Measurements from ENCODE around the gene SGMS1.

The SGMS1 gene

DNA sequence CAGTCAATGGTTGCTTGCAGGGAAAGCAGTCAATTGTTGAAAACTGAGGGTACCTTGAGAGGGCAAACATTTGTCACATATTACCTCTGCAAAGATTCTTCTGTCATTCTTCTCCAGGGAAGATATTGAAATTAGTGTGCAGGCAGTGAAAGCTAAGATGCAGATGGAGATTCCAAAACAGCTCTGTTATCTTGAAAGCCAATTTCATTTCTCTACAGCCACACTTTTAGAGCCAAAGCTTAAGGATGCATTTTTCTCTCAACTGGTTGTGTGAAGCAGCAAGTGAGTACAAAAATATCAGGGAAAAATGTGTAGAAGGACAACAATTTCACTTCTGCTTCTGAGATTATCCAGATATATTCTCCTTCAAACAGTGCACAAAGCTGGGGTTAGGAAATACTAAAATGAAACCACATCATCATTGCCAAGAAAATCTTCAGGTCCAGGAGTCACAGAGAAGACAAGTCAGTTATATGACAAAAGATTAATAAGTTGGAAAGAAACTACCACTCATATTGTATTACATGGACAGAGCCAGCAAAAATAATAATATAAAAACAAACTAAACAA, 16.3 kb downstream of the SGMS1 start:
- no peak overlapping the region for H3K4me3 ChIP-seq (replicated peaks; ENCODE audit: low read depth, low read length)
- TF ChIP-seq, protein P1, sequence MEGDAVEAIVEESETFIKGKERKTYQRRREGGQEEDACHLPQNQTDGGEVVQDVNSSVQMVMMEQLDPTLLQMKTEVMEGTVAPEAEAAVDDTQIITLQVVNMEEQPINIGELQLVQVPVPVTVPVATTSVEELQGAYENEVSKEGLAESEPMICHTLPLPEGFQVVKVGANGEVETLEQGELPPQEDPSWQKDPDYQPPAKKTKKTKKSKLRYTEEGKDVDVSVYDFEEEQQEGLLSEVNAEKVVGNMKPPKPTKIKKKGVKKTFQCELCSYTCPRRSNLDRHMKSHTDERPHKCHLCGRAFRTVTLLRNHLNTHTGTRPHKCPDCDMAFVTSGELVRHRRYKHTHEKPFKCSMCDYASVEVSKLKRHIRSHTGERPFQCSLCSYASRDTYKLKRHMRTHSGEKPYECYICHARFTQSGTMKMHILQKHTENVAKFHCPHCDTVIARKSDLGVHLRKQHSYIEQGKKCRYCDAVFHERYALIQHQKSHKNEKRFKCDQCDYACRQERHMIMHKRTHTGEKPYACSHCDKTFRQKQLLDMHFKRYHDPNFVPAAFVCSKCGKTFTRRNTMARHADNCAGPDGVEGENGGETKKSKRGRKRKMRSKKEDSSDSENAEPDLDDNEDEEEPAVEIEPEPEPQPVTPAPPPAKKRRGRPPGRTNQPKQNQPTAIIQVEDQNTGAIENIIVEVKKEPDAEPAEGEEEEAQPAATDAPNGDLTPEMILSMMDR (IDR thresholded peaks at IDR 0.05; ENCODE audit: low read depth, low read length, missing control alignments): no peak
- no peak for DNase-seq (ENCODE audit: extremely low read depth, low read depth)

DNA sequence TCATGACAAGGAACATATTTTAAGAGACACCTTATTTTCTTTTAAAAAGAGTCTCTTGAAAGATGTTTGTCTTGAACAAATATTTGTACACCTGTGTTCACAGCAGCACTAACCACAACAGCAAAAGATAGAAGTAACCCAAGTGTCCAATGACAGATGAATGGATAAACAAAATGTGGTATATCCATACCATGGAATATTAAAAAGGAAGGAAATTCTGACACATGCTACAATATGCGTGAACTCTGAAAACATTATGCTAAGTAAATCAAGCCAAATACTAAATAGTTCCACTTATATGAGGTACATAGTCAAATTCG, 17.8 kb downstream of the SGMS1 start:
- DNase-seq (ENCODE audit: extremely low read depth, low read depth): no peak
- TF ChIP-seq, protein P1 (IDR thresholded peaks at IDR 0.05; ENCODE audit: low read depth, low read length, missing control alignments): no peak
- no peak overlapping the region for H3K4me3 ChIP-seq (replicated peaks; ENCODE audit: low read depth, low read length)

DNA sequence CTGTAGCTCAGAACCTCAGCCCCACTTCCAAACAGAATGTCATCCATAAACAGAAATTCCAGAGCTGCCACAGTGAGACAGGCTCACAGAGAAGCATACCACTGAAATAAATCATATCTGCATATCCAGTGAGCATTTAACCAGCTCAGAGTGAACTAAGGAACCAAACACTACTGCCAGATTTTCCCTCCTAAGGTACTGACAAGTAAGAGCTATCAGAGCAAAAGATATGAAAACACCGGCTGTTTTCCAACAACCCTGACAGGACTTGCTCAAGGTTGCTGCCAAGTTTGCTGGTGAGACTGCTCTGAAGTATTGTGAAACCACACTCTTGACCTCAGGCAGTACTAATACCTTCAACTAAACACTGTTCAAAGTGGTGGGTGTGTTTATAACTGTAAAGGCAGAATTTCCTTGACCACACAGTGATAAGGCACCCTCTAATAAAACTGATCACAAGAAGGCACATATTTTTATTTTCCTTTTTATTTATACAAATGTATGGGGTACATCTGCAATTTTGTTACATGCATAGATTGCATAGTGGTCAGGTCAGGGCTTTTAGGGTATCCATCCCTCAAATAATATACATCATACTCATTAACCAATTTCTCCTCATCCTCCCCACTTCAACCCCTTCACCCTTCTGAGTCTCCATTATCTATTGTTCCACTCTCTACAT, 18.3 kb downstream of the SGMS1 start:
- no peak for DNase-seq (ENCODE audit: extremely low read depth, low read depth)
- H3K4me3 ChIP-seq (replicated peaks; ENCODE audit: low read depth, low read length): no peak overlapping the region
- TF ChIP-seq, protein P1 (IDR thresholded peaks at IDR 0.05; ENCODE audit: low read depth, low read length, missing control alignments): no peak

DNA sequence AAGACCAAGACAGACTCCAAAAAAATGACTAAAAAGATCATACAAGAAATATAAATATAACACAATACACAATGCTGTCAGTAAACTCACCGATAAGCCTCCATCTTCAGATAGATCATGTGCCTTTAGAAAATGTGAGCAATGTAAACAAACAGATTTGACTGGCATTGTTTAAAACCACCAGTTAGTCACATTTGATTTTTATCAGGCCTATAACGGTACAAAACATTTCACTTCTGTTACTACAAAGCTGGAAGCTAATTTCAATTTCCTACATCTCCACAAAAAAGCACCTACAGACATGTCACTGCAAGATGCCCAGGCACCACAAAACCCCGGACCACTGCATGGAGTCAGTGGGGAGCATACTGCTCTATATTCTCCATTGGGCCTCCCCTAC, 18.9 kb downstream of the SGMS1 start:
- H3K4me3 ChIP-seq (replicated peaks; ENCODE audit: low read depth, low read length): no peak overlapping the region
- TF ChIP-seq, protein P1 (IDR thresholded peaks at IDR 0.05; ENCODE audit: low read depth, low read length, missing control alignments): no peak
- no peak for DNase-seq (ENCODE audit: extremely low read depth, low read depth)

DNA sequence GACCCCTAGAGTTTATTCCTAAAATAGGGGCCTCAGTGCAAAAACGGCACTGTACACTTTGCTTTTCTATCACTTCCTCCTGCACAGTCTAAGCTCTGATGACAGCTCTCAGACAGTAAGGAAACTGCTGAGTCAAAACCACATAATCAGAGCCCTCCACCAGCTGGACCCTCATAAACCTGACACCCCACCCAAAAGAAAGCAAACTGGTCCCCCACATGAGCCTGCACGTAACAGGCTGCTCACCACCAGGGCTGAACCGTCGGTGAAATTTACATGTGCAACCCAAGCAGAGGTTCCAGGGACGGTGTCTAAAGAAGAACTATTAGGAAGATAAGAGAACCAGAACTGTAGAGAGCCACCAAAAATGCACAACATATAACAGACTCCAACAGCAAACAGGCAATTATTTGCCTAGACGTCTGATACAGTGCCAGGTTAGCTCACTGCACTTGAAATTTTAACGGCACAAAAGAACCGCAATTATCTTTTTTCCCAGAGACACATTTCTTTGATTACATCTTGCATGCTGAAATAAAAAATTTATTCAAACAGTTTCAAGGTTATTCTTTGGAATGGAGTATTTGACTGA, 19.6 kb downstream of the SGMS1 start:
- DNase-seq (ENCODE audit: extremely low read depth, low read depth): no peak
- TF ChIP-seq, protein P1 (IDR thresholded peaks at IDR 0.05; ENCODE audit: low read depth, low read length, missing control alignments): no peak
- H3K4me3 ChIP-seq (replicated peaks; ENCODE audit: low read depth, low read length): no peak overlapping the region

DNA sequence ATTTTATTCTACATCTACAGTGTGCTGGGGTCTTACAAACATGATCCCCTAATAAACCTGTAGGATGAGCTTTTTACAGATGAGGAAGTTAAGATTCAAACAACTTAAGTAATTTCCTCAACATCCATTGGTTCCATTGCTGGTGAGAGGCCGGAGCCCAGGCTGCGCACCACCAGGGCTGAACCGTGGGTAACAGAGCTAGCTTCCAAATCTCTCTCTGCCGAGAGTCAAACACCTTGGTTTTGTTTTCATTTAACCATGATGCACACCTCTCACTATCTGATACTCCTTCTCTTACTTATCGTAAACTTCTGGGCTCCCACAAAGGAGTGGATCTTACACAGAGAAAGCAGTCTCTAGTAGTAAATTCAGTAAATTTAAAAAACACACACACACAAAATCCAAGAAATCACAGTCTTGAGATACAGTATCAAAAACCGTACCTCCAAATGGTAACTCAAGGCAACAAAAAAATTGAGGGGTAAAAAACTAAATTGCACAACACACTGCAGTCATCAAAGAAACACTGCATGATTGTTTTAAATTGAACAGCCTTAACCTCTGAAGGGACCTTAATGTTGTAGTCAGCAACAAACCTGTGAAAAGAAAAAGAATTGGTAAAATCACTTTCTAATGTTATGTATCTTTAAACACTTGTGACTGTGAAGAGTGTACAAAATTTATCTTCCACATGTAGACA, 20.5 kb downstream of the SGMS1 start:
- DNase-seq (ENCODE audit: extremely low read depth, low read depth): no peak
- TF ChIP-seq, protein P1 (IDR thresholded peaks at IDR 0.05; ENCODE audit: low read depth, low read length, missing control alignments): no peak
- H3K4me3 ChIP-seq (replicated peaks; ENCODE audit: low read depth, low read length): no peak overlapping the region

Data from HFF-Myc (cell line).